ENCODE results near the gene TSPAN17. TPM values are rescaled to one million over a fixed set of nuclear protein-coding genes. Genes with fewer than 3 reads are reported as not detected.

Gene TSPAN17
- polyA plus RNA-seq, 3 donors = 22.2 to 27.7 (median 24.1) TPM

GRCh38 chr5:176637556-176637955 is 9.7 kb upstream of the TSPAN17 start:
- intact Hi-C loops (cut with micrococcal nuclease) = no loop called here
- H3K4me1 ChIP-seq (ENCODE audit: control insufficient read depth in 1 of 2, insufficient read depth in 2 of 2, low read length in 2 of 2) = no peaks in the 10 kb centered on the region
- no peaks in the 10 kb centered on the region for H4K20me1 ChIP-seq (ENCODE audit: insufficient read depth, low read length)
- no peak overlapping the region for H2AFZ ChIP-seq (ENCODE audit: insufficient read depth, low read depth, low read length, poor library complexity, severe bottlenecking)
- peaks cover 28 to 38% (median 30%) of the 10 kb centered on the region in 3 donors for H3K27me3 Mint-ChIP-seq (ENCODE audit: low read depth in 3 of 3)
- peaks cover 4% of the 10 kb centered on the region for H3K4me1 Mint-ChIP-seq
- H3K36me3 ChIP-seq (replicated peaks in 1 of 2; ENCODE audit: control insufficient read depth in 1 of 2, insufficient read depth in 2 of 2, low read length in 2 of 2) = no peaks in the 10 kb centered on the region
- WGBS (ENCODE audit: insufficient coverage) = 79% methylated on average over 4 of the region's 4 CpGs
- H3K9ac ChIP-seq (ENCODE audit: insufficient read depth, low read length, poor library complexity, severe bottlenecking) = no peak overlapping the region
- H3K9me3 ChIP-seq (replicated peaks in 1 of 2; ENCODE audit: control insufficient read depth in 1 of 2, insufficient read depth in 1 of 2, low read length in 2 of 2) = no peaks in the 10 kb centered on the region
- no peaks in the 10 kb centered on the region for H3K79me2 ChIP-seq (ENCODE audit: insufficient read depth, low read length)
- H3K4me3 ChIP-seq (replicated peaks in 1 of 3; ENCODE audit: low read depth in 2 of 3, low read length in 3 of 3) = no peak overlapping the region
- no peak overlapping the region for H3K27ac ChIP-seq (ENCODE audit: low read depth in 1 of 2, low read length in 2 of 2)
- TF ChIP-seq CTCF (IDR thresholded peaks at IDR 0.05) = no peak
- H3K9me3 Mint-ChIP-seq = peaks cover 0 to 10% (median 5%) of the 10 kb centered on the region in 7 donors
- no peak overlapping the region for H3K4me3 Mint-ChIP-seq
- H3K27ac Mint-ChIP-seq = no peak overlapping the region
- DNase-seq = no peak
- H3K4me2 ChIP-seq (replicated peaks; ENCODE audit: extremely low read depth, low read length, poor library complexity, severe bottlenecking) = no peak overlapping the region
- H3K27me3 ChIP-seq (ENCODE audit: control insufficient read depth in 2 of 2, insufficient read depth in 2 of 2, low read length in 2 of 2) = peaks cover 9 to 21% of the 10 kb centered on the region in 2 donors
- H3K36me3 Mint-ChIP-seq = no peaks in the 10 kb centered on the region

GRCh38 chr5:176638437-176638836 is 8.8 kb upstream of the TSPAN17 start:
- H3K4me3 Mint-ChIP-seq = no peak overlapping the region
- no peak overlapping the region for H3K4me2 ChIP-seq (replicated peaks; ENCODE audit: extremely low read depth, low read length, poor library complexity, severe bottlenecking)
- H4K20me1 ChIP-seq (ENCODE audit: insufficient read depth, low read length) = no peaks in the 10 kb centered on the region
- no peak overlapping the region for H3K27ac Mint-ChIP-seq
- H3K27me3 ChIP-seq (ENCODE audit: control insufficient read depth in 2 of 2, insufficient read depth in 2 of 2, low read length in 2 of 2) = peaks cover 7 to 14% of the 10 kb centered on the region in 2 donors
- no peak overlapping the region for H3K27ac ChIP-seq (ENCODE audit: low read depth in 1 of 2, low read length in 2 of 2)
- WGBS (ENCODE audit: insufficient coverage) = 90% methylated on average over 3 of the region's 3 CpGs
- peaks cover 4% of the 10 kb centered on the region for H3K4me1 Mint-ChIP-seq
- no peak overlapping the region for H3K4me3 ChIP-seq (replicated peaks in 1 of 3; ENCODE audit: low read depth in 2 of 3, low read length in 3 of 3)
- intact Hi-C loops (cut with micrococcal nuclease) = no loop called here
- H3K36me3 Mint-ChIP-seq = no peaks in the 10 kb centered on the region
- H3K9ac ChIP-seq (ENCODE audit: insufficient read depth, low read length, poor library complexity, severe bottlenecking) = no peak overlapping the region
- peaks cover 0 to 10% (median 5%) of the 10 kb centered on the region in 7 donors for H3K9me3 Mint-ChIP-seq
- H3K36me3 ChIP-seq (replicated peaks in 1 of 2; ENCODE audit: control insufficient read depth in 1 of 2, insufficient read depth in 2 of 2, low read length in 2 of 2) = no peaks in the 10 kb centered on the region
- H3K27me3 Mint-ChIP-seq (ENCODE audit: low read depth in 3 of 3) = peaks cover 21 to 32% (median 24%) of the 10 kb centered on the region in 3 donors
- no peak for TF ChIP-seq CTCF (IDR thresholded peaks at IDR 0.05)
- H3K79me2 ChIP-seq (ENCODE audit: insufficient read depth, low read length) = no peaks in the 10 kb centered on the region
- no peak overlapping the region for H2AFZ ChIP-seq (ENCODE audit: insufficient read depth, low read depth, low read length, poor library complexity, severe bottlenecking)
- H3K4me1 ChIP-seq (ENCODE audit: control insufficient read depth in 1 of 2, insufficient read depth in 2 of 2, low read length in 2 of 2) = no peaks in the 10 kb centered on the region
- no peaks in the 10 kb centered on the region for H3K9me3 ChIP-seq (replicated peaks in 1 of 2; ENCODE audit: control insufficient read depth in 1 of 2, insufficient read depth in 1 of 2, low read length in 2 of 2)
- DNase-seq = no peak

Measured in CD14-positive monocyte (primary cell).